Uterus (tissue), 4 donors: ENCODE results near the gene OR4X2. TPM values are rescaled to one million over a fixed set of nuclear protein-coding genes. Genes with fewer than 3 reads are reported as not detected.

Experiments
- DNase-seq, 2 donors: peaks; one replicate each; pipeline ENCODE4 v3.0.0-alpha.2; 2019 to 2020
- H3K27ac ChIP-seq, 2 donors: fragments of 200-600 bp; sonication (generic); 1 replicate in 1 of 2; 2 replicates in 1 of 2; pipeline ENCODE4 v1.5.1; 2016 to 2018
- H3K27me3 ChIP-seq, 2 donors: fragments of 200-600 bp; sonication (generic); one replicate each; pipeline ENCODE4 v1.5.1; 2018 to 2019; ENCODE audit warnings: control low read depth in 1 of 2
- H3K36me3 ChIP-seq, 2 donors: fragments of 200-600 bp; sonication (generic); one replicate each; pipeline ENCODE4 v1.5.1; 2019; ENCODE audit warnings: control low read depth in 1 of 2
- H3K4me1 ChIP-seq, 2 donors: fragments of 200-600 bp; sonication (generic); one replicate each; pipeline ENCODE4 v1.5.1; 2018 to 2019; ENCODE audit warnings: control low read depth in 1 of 2
- H3K4me3 ChIP-seq, 2 donors: fragments of 200-600 bp; sonication (generic); 1 replicate in 1 of 2; 2 replicates in 1 of 2; pipeline ENCODE4 v1.5.1; 2018 to 2019; ENCODE audit warnings: mild to moderate bottlenecking in 1 of 2
- H3K9me3 ChIP-seq, 2 donors: fragments of 200-600 bp; sonication (generic); one replicate each; pipeline ENCODE4 v1.5.1; 2019; ENCODE audit warnings: control low read depth in 1 of 2
- CTCF ChIP-seq, 4 experiments: fragments of 200-600 bp in 2 of 4; fragments of 450-650 bp in 2 of 4; sonication (generic) in 2 of 4; IDR thresholded peaks; one replicate each; pipeline ENCODE4 v1.5.1; 2016 to 2019; ENCODE audit warnings: antibody characterized with exemption in 4 of 4, mild to moderate bottlenecking in 2 of 4, moderate library complexity in 1 of 4
- POLR2A ChIP-seq, 2 donors: fragments of 450-650 bp; IDR thresholded peaks; one replicate each; pipeline ENCODE4 v1.6.1; 2016; ENCODE audit warnings: antibody characterized with exemption in 2 of 2, mild to moderate bottlenecking in 1 of 2, moderate library complexity in 1 of 2
- intact Hi-C: fragments of 100-400 bp; cut with DNase I; formaldehyde crosslinking; loops from one replicate; pipeline ENCODE4 v1.15.1; 2023; ENCODE audit warnings: low total_unique reads
- total RNA-seq, 4 donors: library from RNA; depleted of rRNA in 3 of 4; stranded (reverse); fragments of >200 nt in 3 of 4; gene quantifications; one replicate each; pipeline versions ENCODE4 v1.1.0 to v1.2.4, GENCODE V29; 2014 to 2023
- donor health status: DM: yes; HTN: yes; CAD: no.

The OR4X2 gene
- total RNA-seq, 4 donors from 2014 or later = not detected

GRCh38 chr11:48270621-48271020 lies 25.7 kb downstream of the OR4X2 start:
- TF ChIP-seq POLR2A (IDR thresholded peaks at IDR 0.05) = no peak
- no peak for TF ChIP-seq CTCF (IDR thresholded peaks at IDR 0.05)
- intact Hi-C loops = no loop called here
- DNase-seq = no peak

DNA sequence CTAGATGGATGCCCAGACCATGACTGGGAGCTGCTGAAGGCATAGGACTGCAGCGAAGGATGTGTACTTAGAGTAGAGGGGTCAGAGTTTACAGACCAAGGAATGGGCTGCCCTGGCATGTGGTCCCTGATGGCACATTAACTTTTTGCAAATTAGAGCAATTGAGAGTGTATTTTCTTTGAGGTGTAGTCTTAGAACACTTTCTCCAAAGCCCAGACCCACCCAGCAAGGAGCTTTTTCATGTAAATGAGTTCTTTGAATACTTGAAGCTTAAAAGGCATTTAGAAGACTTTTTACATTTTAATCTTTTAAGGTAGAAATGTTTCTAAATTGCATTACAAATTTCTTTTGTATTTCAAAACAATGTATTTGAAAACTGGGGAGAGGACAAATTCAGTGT lies 27.7 kb downstream of the OR4X2 start:
- H3K4me1 ChIP-seq = no peaks in the 10 kb centered on the region
- H3K36me3 ChIP-seq = no peaks in the 10 kb centered on the region
- no peak overlapping the region for H3K27ac ChIP-seq
- H3K27me3 ChIP-seq = no peaks in the 10 kb centered on the region
- TF ChIP-seq CTCF (IDR thresholded peaks at IDR 0.05) = no peak
- no peak for TF ChIP-seq POLR2A (IDR thresholded peaks at IDR 0.05)
- H3K9me3 ChIP-seq = no peaks in the 10 kb centered on the region
- DNase-seq = no peak
- intact Hi-C loops = no loop called here
- H3K4me3 ChIP-seq = no peak overlapping the region

More at GRCh38 chr11:48270621-48271020, 25.7 kb downstream of the OR4X2 start:
- H3K27me3 ChIP-seq = no peaks in the 10 kb centered on the region
- no peaks in the 10 kb centered on the region for H3K4me1 ChIP-seq
- no peaks in the 10 kb centered on the region for H3K9me3 ChIP-seq
- no peak overlapping the region for H3K27ac ChIP-seq
- H3K4me3 ChIP-seq = no peak overlapping the region
- H3K36me3 ChIP-seq = no peaks in the 10 kb centered on the region

Other genes with a start within 250 kb of the OR4X2 start
- gene OR4B1, start 28.3 kb upstream of the OR4X2 start, total RNA-seq = not detected
- not detected for gene OR4X1, start 18.8 kb downstream of the OR4X2 start, total RNA-seq
- gene OR4S1, start 61.1 kb downstream of the OR4X2 start, total RNA-seq = not detected
- gene OR4C3, start 79.8 kb downstream of the OR4X2 start, total RNA-seq = not detected
- gene OR4C5, start 121.4 kb downstream of the OR4X2 start, total RNA-seq = not detected
- not detected for gene OR4A47, start 243.7 kb downstream of the OR4X2 start, total RNA-seq